ENCODE data around the gene SF3B1. TPM values are rescaled to one million over a fixed set of nuclear protein-coding genes. Genes with fewer than 3 reads are reported as not detected.
A peak's percentile ranks its signal among the peaks of the same experiment; 100 is the strongest.
"Not testable (repeated sequence)": the region's sequence is repeated elsewhere in the genome, so short reads cannot be mapped to it uniquely, and the experiment has no call there.

The SF3B1 gene
- total RNA-seq, 1 donor from 2014 or later = 152 TPM

DNA sequence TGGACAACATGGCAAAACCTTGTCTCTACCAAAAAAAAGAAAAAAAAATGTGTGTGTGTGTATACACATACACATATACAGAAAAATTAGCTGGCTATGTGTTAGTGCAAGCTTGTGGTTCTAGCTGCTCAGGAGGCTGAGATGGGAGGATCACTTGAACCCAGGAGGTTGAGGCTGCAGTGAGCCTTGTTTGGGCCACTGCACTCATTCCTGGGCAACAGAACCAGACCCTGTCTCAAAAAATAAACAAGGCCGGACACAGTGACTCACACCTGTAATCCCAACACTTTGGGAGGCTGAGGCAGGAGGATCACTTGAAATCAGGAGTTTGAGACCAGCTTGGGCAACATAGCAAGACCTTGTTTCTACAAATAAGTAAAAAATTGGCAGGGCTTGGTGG, 20.6 kb upstream of the SF3B1 start:
- Histone ChIP-seq H3K27ac (ENCODE audit: low read depth, low read length) (no peak overlapping the region), H3K9me3 (ENCODE audit: control insufficient read depth in 3 of 3, low read length in 3 of 3) (no peaks in the 10 kb centered on the region), H3K36me3 (ENCODE audit: control insufficient read depth in 3 of 3, insufficient read depth in 3 of 3, low read length in 3 of 3) (peaks cover 0 to 2% (median 1%) of the 10 kb centered on the region in 3 donors), H3K4me1 (ENCODE audit: control insufficient read depth in 3 of 3, insufficient read depth in 3 of 3, low read length in 3 of 3) (peaks cover 12 to 21% (median 19%) of the 10 kb centered on the region in 3 donors), H3K27me3 (ENCODE audit: control insufficient read depth in 3 of 3, insufficient read depth in 3 of 3, low read length in 3 of 3) (no peaks in the 10 kb centered on the region), H3K4me3 (ENCODE audit: low read length in 3 of 3) (no peak overlapping the region), H3K9ac (ENCODE audit: low read depth in 1 of 3, low read length in 3 of 3) (no peak overlapping the region)

DNA sequence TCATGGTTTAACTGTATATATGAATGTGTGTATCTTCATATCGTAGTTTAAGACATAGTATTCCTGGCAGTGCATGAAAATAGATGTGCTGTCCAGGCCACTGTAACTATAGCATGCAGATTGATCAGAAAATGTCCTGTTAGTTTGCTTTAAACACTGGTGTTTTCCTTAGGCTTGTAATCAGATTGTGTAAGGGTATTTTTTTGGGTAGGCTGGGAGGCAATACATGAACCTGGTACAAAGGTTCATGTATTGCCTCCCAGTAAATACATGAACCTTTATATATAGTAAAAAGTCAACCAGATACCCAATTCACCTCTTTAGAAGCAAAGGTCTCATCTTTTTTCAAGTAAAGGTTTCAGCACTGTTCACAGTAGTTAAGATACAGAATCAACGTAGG, 20.1 kb upstream of the SF3B1 start:
- Histone ChIP-seq H3K36me3 (ENCODE audit: control insufficient read depth in 3 of 3, insufficient read depth in 3 of 3, low read length in 3 of 3) (peaks cover 0 to 2% (median 0%) of the 10 kb centered on the region in 3 donors), H3K27me3 (ENCODE audit: control insufficient read depth in 3 of 3, insufficient read depth in 3 of 3, low read length in 3 of 3) (no peaks in the 10 kb centered on the region), H3K4me3 (ENCODE audit: low read length in 3 of 3) (peak overlapping the region; percentile 98 to 99 (median 99)), H3K9me3 (ENCODE audit: control insufficient read depth in 3 of 3, low read length in 3 of 3) (no peaks in the 10 kb centered on the region), H3K9ac (ENCODE audit: low read depth in 1 of 3, low read length in 3 of 3) (peak overlapping the region in 2 of 3 donors; percentile 100), H3K4me1 (ENCODE audit: control insufficient read depth in 3 of 3, insufficient read depth in 3 of 3, low read length in 3 of 3) (peaks cover 12 to 21% (median 19%) of the 10 kb centered on the region in 3 donors), H3K27ac (ENCODE audit: low read depth, low read length) (no peak overlapping the region)

DNA sequence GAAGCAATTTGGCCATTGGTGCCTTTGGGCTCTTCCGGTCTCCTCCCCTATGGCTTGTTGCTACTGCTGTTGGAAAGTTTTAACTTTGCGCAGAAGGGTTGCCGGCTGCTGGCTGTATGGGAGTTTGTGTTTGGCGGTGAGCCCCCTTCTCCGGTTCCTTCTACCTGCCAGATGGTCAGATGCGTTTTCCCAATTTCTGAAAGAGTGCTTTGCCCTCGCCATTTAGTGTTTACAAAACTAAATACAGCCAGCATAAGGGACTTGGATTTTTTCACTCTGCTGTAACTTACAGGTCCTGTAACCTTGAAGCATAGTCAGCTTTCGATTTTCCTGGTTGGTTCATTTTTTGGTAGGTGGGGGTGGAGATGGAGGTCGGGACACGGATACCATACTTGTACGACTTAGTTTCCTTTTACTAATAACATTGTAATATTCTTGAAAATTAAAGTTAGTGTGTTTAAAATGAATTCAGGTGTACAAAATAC, 19.1 kb upstream of the SF3B1 start:
- H3K4me3 ChIP-seq (ENCODE audit: low read length in 3 of 3) = peak overlapping the region; percentile 98 to 99 (median 99)
- peaks cover 0 to 2% (median 0%) of the 10 kb centered on the region in 3 donors for H3K36me3 ChIP-seq (ENCODE audit: control insufficient read depth in 3 of 3, insufficient read depth in 3 of 3, low read length in 3 of 3)
- peaks cover 12 to 19% (median 17%) of the 10 kb centered on the region in 3 donors for H3K4me1 ChIP-seq (ENCODE audit: control insufficient read depth in 3 of 3, insufficient read depth in 3 of 3, low read length in 3 of 3)
- H3K9me3 ChIP-seq (ENCODE audit: control insufficient read depth in 3 of 3, low read length in 3 of 3) = no peaks in the 10 kb centered on the region
- peak overlapping the region; percentile 100 for H3K9ac ChIP-seq (ENCODE audit: low read depth in 1 of 3, low read length in 3 of 3)
- peak overlapping the region; percentile 100 for H3K27ac ChIP-seq (ENCODE audit: low read depth, low read length)
- H3K27me3 ChIP-seq (ENCODE audit: control insufficient read depth in 3 of 3, insufficient read depth in 3 of 3, low read length in 3 of 3) = no peaks in the 10 kb centered on the region

DNA sequence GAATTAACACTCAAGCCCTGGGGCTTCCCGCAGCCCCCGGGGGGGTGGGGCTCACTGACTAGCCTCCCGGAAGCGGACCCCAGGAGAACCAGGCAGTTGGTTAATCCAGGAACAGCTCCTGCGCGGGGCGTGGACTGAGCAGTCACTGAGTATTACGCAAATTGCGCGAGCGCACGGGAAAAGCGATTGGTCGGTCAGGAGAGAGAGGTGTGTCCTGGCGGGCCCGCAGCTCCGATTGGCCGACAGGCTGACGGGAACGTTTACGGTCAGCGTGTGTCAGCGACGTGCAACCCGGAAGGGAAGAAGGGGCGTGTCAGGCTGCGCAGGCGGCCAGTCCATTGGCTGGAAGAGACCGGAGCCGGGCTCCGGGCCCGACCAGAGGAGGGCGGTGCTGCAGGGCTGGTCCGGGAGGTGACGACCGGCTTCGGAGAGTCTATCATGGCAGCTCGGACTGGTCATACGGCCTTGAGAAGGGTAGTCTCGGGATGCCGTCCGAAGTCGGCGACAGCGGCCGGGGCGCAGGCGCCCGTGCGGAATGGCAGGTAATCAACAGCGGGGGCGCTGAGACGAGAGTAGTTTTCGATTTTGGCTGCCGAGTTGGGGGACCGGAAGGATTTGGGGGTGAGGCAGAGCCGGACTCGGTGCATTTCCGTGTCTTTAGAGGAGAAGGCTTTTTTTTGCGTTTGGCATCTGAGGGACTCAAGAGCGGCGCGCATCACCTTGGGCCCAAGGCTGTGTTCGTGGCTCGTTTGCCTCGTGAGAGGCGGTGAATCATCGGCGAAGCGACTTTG, 18.5 kb upstream of the SF3B1 start, which contains the start of gene COQ10B:
TSS of gene COQ10B (plus strand) at position 430 of the 791 bp plus-strand sequence. CDS start at position 439, 9 bp downstream.
- Histone ChIP-seq H3K27me3 (ENCODE audit: control insufficient read depth in 3 of 3, insufficient read depth in 3 of 3, low read length in 3 of 3) (no peaks in the 10 kb centered on the region), H3K27ac (ENCODE audit: low read depth, low read length) (peak within 1 kb of the TSS; percentile 100), H3K36me3 (ENCODE audit: control insufficient read depth in 3 of 3, insufficient read depth in 3 of 3, low read length in 3 of 3) (peaks cover 0 to 2% (median 0%) of the 10 kb centered on the region in 3 donors), H3K4me3 (ENCODE audit: low read length in 3 of 3) (peak within 1 kb of the TSS; percentile 98 to 99 (median 99)), H3K9me3 (ENCODE audit: control insufficient read depth in 3 of 3, low read length in 3 of 3) (no peaks in the 10 kb centered on the region), H3K9ac (ENCODE audit: low read depth in 1 of 3, low read length in 3 of 3) (peak within 1 kb of the TSS; percentile 100), H3K4me1 (ENCODE audit: control insufficient read depth in 3 of 3, insufficient read depth in 3 of 3, low read length in 3 of 3) (peaks cover 12 to 18% (median 16%) of the 10 kb centered on the region in 3 donors)

DNA sequence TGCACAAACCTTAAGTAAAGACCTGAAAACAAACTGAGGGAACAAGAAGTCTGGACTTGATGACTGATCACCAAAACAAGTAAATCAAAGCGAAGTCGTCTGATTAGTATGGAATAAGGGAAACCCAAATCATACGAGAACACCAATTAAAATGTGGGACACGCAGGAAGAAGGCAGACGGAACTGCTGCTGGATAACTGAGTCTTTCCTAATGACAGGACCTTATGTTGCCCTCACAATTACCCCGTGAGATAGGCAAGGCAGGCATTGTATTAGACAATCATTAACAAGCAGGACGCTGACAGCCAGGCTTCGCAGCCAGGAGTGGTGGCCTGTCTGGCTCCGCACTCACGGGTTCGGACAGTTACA, 17.9 kb upstream of the SF3B1 start:
- peaks cover 12 to 16% (median 16%) of the 10 kb centered on the region in 3 donors for H3K4me1 ChIP-seq (ENCODE audit: control insufficient read depth in 3 of 3, insufficient read depth in 3 of 3, low read length in 3 of 3)

DNA sequence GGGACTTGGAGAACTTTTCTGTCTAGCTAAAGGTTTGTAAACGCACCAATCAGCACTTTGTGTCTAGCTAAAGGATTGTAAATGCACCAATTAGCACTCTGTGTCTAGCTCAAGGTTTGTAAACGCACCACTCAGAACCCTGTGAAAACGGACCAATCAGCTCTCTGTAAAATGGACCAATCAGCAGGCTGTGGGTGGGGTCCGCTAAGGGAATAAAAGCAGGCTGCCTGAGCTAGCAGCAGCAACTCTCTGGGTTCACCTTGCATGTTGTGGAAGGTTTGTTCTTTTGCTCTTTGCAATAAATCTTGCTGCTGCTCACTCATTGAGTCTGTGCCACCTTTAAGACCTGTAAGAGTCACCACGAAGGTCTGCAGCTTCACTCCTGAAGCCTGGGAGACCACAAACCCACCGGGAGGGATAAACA, 16.1 kb upstream of the SF3B1 start:
- H3K27ac ChIP-seq (ENCODE audit: low read depth, low read length); H3K27me3 ChIP-seq (ENCODE audit: control insufficient read depth in 3 of 3, insufficient read depth in 3 of 3, low read length in 3 of 3); H3K9ac ChIP-seq (ENCODE audit: low read depth in 1 of 3, low read length in 3 of 3); H3K4me3 ChIP-seq (ENCODE audit: low read length in 3 of 3); H3K9me3 ChIP-seq (ENCODE audit: control insufficient read depth in 3 of 3, low read length in 3 of 3); H3K36me3 ChIP-seq (ENCODE audit: control insufficient read depth in 3 of 3, insufficient read depth in 3 of 3, low read length in 3 of 3): not testable (repeated sequence)
- peaks cover 12 to 16% (median 16%) of the 10 kb centered on the region in 3 donors for H3K4me1 ChIP-seq (ENCODE audit: control insufficient read depth in 3 of 3, insufficient read depth in 3 of 3, low read length in 3 of 3)

More for the DNA sequence above, 17.9 kb upstream of the SF3B1 start:
- no peaks in the 10 kb centered on the region for H3K9me3 ChIP-seq (ENCODE audit: control insufficient read depth in 3 of 3, low read length in 3 of 3)
- H3K27me3 ChIP-seq (ENCODE audit: control insufficient read depth in 3 of 3, insufficient read depth in 3 of 3, low read length in 3 of 3) = no peaks in the 10 kb centered on the region
- H3K36me3 ChIP-seq (ENCODE audit: control insufficient read depth in 3 of 3, insufficient read depth in 3 of 3, low read length in 3 of 3) = peaks cover 0 to 2% (median 0%) of the 10 kb centered on the region in 3 donors
- peak overlapping the region; percentile 100 for H3K27ac ChIP-seq (ENCODE audit: low read depth, low read length)
- H3K9ac ChIP-seq (ENCODE audit: low read depth in 1 of 3, low read length in 3 of 3) = peak overlapping the region; percentile 87 to 100 (median 98)
- H3K4me3 ChIP-seq (ENCODE audit: low read length in 3 of 3) = peak overlapping the region; percentile 79 to 92 (median 84)

DNA sequence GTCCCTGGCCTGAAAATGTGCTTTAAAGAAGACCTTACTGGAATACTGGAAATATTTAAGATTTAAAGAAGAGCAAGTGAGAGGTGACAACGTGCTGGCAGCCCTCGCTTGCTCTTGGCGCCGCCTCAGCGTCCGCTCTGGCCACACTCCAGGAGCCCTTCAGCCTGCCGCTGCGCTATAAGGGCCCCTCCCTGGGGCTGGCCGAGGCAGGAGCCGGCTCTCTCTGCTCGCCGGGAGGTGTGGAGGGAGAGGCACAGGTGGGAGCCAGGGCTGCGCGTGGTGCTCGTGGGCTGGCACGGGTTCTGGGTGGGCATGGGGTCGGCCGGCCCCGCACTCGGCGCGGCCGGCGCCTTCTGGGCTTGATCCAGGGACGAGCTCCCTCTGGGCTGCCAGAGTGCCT, 15.6 kb upstream of the SF3B1 start:
- Histone ChIP-seq H3K9ac (ENCODE audit: low read depth in 1 of 3, low read length in 3 of 3) (no peak overlapping the region), H3K4me3 (ENCODE audit: low read length in 3 of 3) (no peak overlapping the region)

DNA sequence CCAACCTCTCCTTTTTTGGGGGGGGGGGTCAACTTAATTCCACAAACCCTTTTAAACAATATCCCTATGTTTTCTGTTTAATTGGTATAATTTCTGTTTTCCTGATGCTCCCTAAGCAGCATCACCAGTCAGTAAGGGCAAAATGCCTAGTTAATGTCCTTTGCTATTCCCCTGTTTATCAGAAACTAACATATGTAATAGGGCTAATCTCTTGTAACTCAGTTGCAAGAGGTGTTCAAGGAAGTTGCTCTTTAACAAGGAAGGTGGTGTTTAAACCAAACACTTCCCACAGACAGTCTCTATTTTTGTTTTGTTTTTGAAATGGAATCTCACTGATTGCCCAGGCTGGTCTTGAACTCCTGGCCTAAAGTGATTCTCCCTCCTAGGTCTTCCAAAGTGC, 12.0 kb upstream of the SF3B1 start:
- Histone ChIP-seq H3K9me3 (ENCODE audit: control insufficient read depth in 3 of 3, low read length in 3 of 3) (no peaks in the 10 kb centered on the region), H3K27me3 (ENCODE audit: control insufficient read depth in 3 of 3, insufficient read depth in 3 of 3, low read length in 3 of 3) (no peaks in the 10 kb centered on the region), H3K4me1 (ENCODE audit: control insufficient read depth in 3 of 3, insufficient read depth in 3 of 3, low read length in 3 of 3) (no peaks in the 10 kb centered on the region), H3K4me3 (ENCODE audit: low read length in 3 of 3) (no peak overlapping the region), H3K36me3 (ENCODE audit: control insufficient read depth in 3 of 3, insufficient read depth in 3 of 3, low read length in 3 of 3) (no peaks in the 10 kb centered on the region), H3K9ac (ENCODE audit: low read depth in 1 of 3, low read length in 3 of 3) (no peak overlapping the region), H3K27ac (ENCODE audit: low read depth, low read length) (no peak overlapping the region)

More for the DNA sequence above, 15.6 kb upstream of the SF3B1 start:
- peaks cover 12 to 16% (median 15%) of the 10 kb centered on the region in 3 donors for H3K4me1 ChIP-seq (ENCODE audit: control insufficient read depth in 3 of 3, insufficient read depth in 3 of 3, low read length in 3 of 3)
- H3K27me3 ChIP-seq (ENCODE audit: control insufficient read depth in 3 of 3, insufficient read depth in 3 of 3, low read length in 3 of 3) = no peaks in the 10 kb centered on the region
- H3K36me3 ChIP-seq (ENCODE audit: control insufficient read depth in 3 of 3, insufficient read depth in 3 of 3, low read length in 3 of 3) = peaks cover 0 to 2% (median 0%) of the 10 kb centered on the region in 3 donors
- H3K9me3 ChIP-seq (ENCODE audit: control insufficient read depth in 3 of 3, low read length in 3 of 3) = no peaks in the 10 kb centered on the region
- H3K27ac ChIP-seq (ENCODE audit: low read depth, low read length) = no peak overlapping the region

DNA sequence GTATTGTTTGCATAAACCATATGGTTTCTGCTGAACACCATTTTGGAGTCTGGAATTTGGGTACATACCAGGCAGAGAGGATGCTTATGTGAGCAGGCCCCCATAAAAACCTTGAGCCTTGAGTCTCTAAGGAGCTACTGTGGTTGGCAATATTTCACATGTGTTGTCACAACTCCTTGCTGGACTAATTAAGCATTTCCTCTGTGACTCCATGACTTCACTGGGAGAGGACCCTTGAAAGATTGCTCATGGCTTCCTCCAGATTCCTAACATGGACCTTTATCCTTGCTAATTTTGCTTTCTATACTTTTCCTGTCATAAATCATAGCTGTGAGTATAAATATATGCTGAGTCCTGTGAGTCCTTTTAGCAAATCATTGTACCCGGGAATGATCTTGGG, 10.9 kb upstream of the SF3B1 start:
- no peak overlapping the region for H3K9ac ChIP-seq (ENCODE audit: low read depth in 1 of 3, low read length in 3 of 3)
- H3K4me1 ChIP-seq (ENCODE audit: control insufficient read depth in 3 of 3, insufficient read depth in 3 of 3, low read length in 3 of 3) = no peaks in the 10 kb centered on the region
- no peaks in the 10 kb centered on the region for H3K27me3 ChIP-seq (ENCODE audit: control insufficient read depth in 3 of 3, insufficient read depth in 3 of 3, low read length in 3 of 3)
- H3K36me3 ChIP-seq (ENCODE audit: control insufficient read depth in 3 of 3, insufficient read depth in 3 of 3, low read length in 3 of 3) = no peaks in the 10 kb centered on the region
- H3K4me3 ChIP-seq (ENCODE audit: low read length in 3 of 3) = no peak overlapping the region
- no peaks in the 10 kb centered on the region for H3K9me3 ChIP-seq (ENCODE audit: control insufficient read depth in 3 of 3, low read length in 3 of 3)
- no peak overlapping the region for H3K27ac ChIP-seq (ENCODE audit: low read depth, low read length)

DNA sequence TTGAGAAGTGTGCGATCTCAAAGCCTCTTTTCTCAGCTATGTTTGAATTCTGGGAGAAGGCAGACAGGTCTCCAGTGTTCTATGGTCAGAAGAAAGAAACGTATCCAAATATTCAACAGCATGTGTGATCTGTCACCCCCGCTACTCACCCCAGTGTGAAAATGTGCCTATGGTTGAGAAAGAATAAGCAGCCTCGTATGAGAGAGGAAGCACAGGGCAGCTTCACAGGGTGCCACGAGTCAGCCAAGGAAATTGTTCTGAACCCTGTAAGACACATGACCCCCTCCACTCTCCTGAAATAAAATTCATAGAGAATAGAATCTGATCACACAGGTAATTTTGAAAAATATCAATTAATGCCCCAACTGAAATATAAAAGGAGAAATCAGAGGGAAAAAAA, 8.0 kb upstream of the SF3B1 start:
- Histone ChIP-seq H3K9ac (ENCODE audit: low read depth in 1 of 3, low read length in 3 of 3) (no peak overlapping the region), H3K9me3 (ENCODE audit: control insufficient read depth in 3 of 3, low read length in 3 of 3) (no peaks in the 10 kb centered on the region), H3K27me3 (ENCODE audit: control insufficient read depth in 3 of 3, insufficient read depth in 3 of 3, low read length in 3 of 3) (no peaks in the 10 kb centered on the region), H3K36me3 (ENCODE audit: control insufficient read depth in 3 of 3, insufficient read depth in 3 of 3, low read length in 3 of 3) (no peaks in the 10 kb centered on the region), H3K4me1 (ENCODE audit: control insufficient read depth in 3 of 3, insufficient read depth in 3 of 3, low read length in 3 of 3) (no peaks in the 10 kb centered on the region), H3K27ac (ENCODE audit: low read depth, low read length) (peak overlapping the region; percentile 19), H3K4me3 (ENCODE audit: low read length in 3 of 3) (no peak overlapping the region)
